HepG2 (cell line): ENCODE data around the gene PARP2. TPM values are rescaled to one million over a fixed set of nuclear protein-coding genes. Genes with fewer than 3 reads are reported as not detected.
A peak's percentile ranks its signal among the peaks of the same experiment; 100 is the strongest.

ENCODE experiments used
- AGO2 ChIP-seq: fragments of 200-400 bp; formaldehyde crosslinking; optimal IDR thresholded peaks from 2 replicates; pipeline ENCODE3; 2017; ENCODE audit warnings: mild to moderate bottlenecking, low read depth, low read length, moderate library complexity
- DDIT3 ChIP-seq: sonication (generic); formaldehyde crosslinking; IDR thresholded peaks from 2 replicates; pipeline ENCODE4 v1.4.0; 2020; ENCODE audit warnings: mild to moderate bottlenecking, missing genetic modification reagents
- E2F5 ChIP-seq: sonication (generic); formaldehyde crosslinking; conservative IDR thresholded peaks from 2 replicates; pipeline ENCODE4 v1.4.0; 2020; ENCODE audit warnings: missing genetic modification reagents
- GFI1 ChIP-seq: sonication (generic); formaldehyde crosslinking; IDR thresholded peaks from 2 replicates; pipeline ENCODE4 v1.5.0; 2020; ENCODE audit warnings: missing genetic modification reagents, mild to moderate bottlenecking, borderline replicate concordance
- KLF15 ChIP-seq: sonication (generic); formaldehyde crosslinking; IDR thresholded peaks from 2 replicates; pipeline ENCODE4 v1.8.1; 2023; ENCODE audit warnings: borderline replicate concordance, mild to moderate bottlenecking, inconsistent platforms, missing genetic modification reagents, mixed read lengths
- MLXIP ChIP-seq: sonication (generic); formaldehyde crosslinking; IDR thresholded peaks from 2 replicates; pipeline ENCODE4 v1.9.0; 2021; ENCODE audit warnings: missing genetic modification reagents, borderline replicate concordance
- POLR2AphosphoS5 ChIP-seq: IDR thresholded peaks from 2 replicates; pipeline ENCODE4 v1.6.1; 2012; ENCODE audit warnings: low read depth, low read length
- RCOR2 ChIP-seq: IDR thresholded peaks from 2 replicates; pipeline ENCODE4 v1.6.1; 2016; ENCODE audit warnings: missing biosample characterization, missing genetic modification reagents
- RORA ChIP-seq: sonication (generic); formaldehyde crosslinking; IDR thresholded peaks from 2 replicates; pipeline ENCODE4 v1.5.0; 2020; ENCODE audit warnings: mild to moderate bottlenecking, missing genetic modification reagents, moderate library complexity
- TCF12 ChIP-seq, 2 experiments: fragments of 450-650 bp in 1 of 2; sonication (generic) in 1 of 2; formaldehyde crosslinking in 1 of 2; IDR thresholded peaks; 2 replicates each; pipeline versions ENCODE4 v1.6.1 to v1.8.0; 2017 to 2022; ENCODE audit warnings: antibody characterized with exemption in 1 of 2, mild to moderate bottlenecking in 1 of 2, missing genetic modification reagents in 1 of 2, moderate library complexity in 1 of 2
- TCF7L2 ChIP-seq: IDR thresholded peaks from 2 replicates; pipeline ENCODE4 v1.6.1; 2011; ENCODE audit warnings: mild to moderate bottlenecking, low read depth, low read length, moderate library complexity
- ZBTB7B ChIP-seq: sonication (generic); formaldehyde crosslinking; IDR thresholded peaks from 2 replicates; pipeline ENCODE4 v1.4.0; 2020; ENCODE audit warnings: missing genetic modification reagents
- ZMYM3 ChIP-seq: sonication (generic); formaldehyde crosslinking; IDR thresholded peaks from 2 replicates; pipeline ENCODE4 v1.5.1; 2020; ENCODE audit warnings: mild to moderate bottlenecking, missing genetic modification reagents
- ZNF101 ChIP-seq: sonication (generic); formaldehyde crosslinking; IDR thresholded peaks from 2 replicates; pipeline ENCODE4 v1.4.0; 2020; ENCODE audit warnings: mild to moderate bottlenecking, low read depth, missing genetic modification reagents, borderline replicate concordance
- ZNF224 ChIP-seq: sonication (generic); formaldehyde crosslinking; IDR thresholded peaks from 2 replicates; pipeline ENCODE4 v1.5.0; 2020; ENCODE audit warnings: mild to moderate bottlenecking, missing genetic modification reagents
- ZNF235 ChIP-seq: sonication (generic); formaldehyde crosslinking; IDR thresholded peaks from 2 replicates; pipeline ENCODE4 v1.8.1; 2023; ENCODE audit warnings: mild to moderate bottlenecking, missing genetic modification reagents, borderline replicate concordance
- ZNF280D ChIP-seq: sonication (generic); formaldehyde crosslinking; IDR thresholded peaks from 2 replicates; pipeline ENCODE4 v1.5.1; 2020; ENCODE audit warnings: mild to moderate bottlenecking, missing genetic modification reagents
- ZNF354B ChIP-seq: sonication (generic); formaldehyde crosslinking; IDR thresholded peaks from 2 replicates; pipeline ENCODE4 v1.8.0; 2022; ENCODE audit warnings: mild to moderate bottlenecking, missing genetic modification reagents
- ZNF460 ChIP-seq: sonication (generic); formaldehyde crosslinking; IDR thresholded peaks from 2 replicates; pipeline ENCODE4 v1.5.1; 2020; ENCODE audit warnings: missing genetic modification reagents, mild to moderate bottlenecking, borderline replicate concordance
- ZNF572 ChIP-seq: sonication (generic); formaldehyde crosslinking; IDR thresholded peaks from 2 replicates; pipeline ENCODE4 v1.5.1; 2020; ENCODE audit warnings: mild to moderate bottlenecking, missing genetic modification reagents
- ZNF703 ChIP-seq: sonication (generic); formaldehyde crosslinking; IDR thresholded peaks from 2 replicates; pipeline ENCODE4 v1.5.1; 2020; ENCODE audit warnings: missing genetic modification reagents, mild to moderate bottlenecking, moderate library complexity, borderline replicate concordance
- ZNF746 ChIP-seq: sonication (generic); formaldehyde crosslinking; IDR thresholded peaks from 2 replicates; pipeline ENCODE4 v1.8.0; 2022; ENCODE audit warnings: mild to moderate bottlenecking, missing genetic modification reagents
- polyA plus RNA-seq, 8 experiments: library from polyadenylated mRNA; depleted of rRNA in 3 of 8; stranded (reverse) in 7 of 8; unstranded in 1 of 8; fragments of >200 nt; fragmentation: Illumina TruSeq in 4 of 8; extraction: Trizol in 4 of 8; gene quantifications; 2 replicates each; pipeline versions ENCODE4 v1.2.1 to v1.2.3, GENCODE V29; 2011 to 2016; ENCODE audit warnings: low read depth in 4 of 8, missing spikeins in 1 of 8, mixed read lengths in 1 of 8; ENCODE audit not compliant: insufficient read depth in 1 of 8
- total RNA-seq, 5 experiments: library from RNA; depleted of rRNA; stranded (reverse); fragments of >200 nt; fragmentation: Illumina TruSeq; extraction: Trizol; gene quantifications; 2 replicates each; pipeline ENCODE4 v1.2.3, GENCODE V29; 2016; ENCODE audit warnings: low read depth in 1 of 5

The PARP2 gene
- total and polyA plus RNA-seq, 2 of the 13 experiments (the other 11 are each of a cell fraction or from before 2014, with no cell fraction given) = 37.3 to 38.4 TPM

GRCh38 chr14:20343092-20343861 lies at the start of gene PARP2 (continued):
- TF ChIP-seq MLXIP (no peak), ZNF460 (CRISPR knock-in tag) (peak; percentile 11; the same call in 1 of the 2 replicates), POLR2AphosphoS5 (peak; percentile 97), ZMYM3 (CRISPR knock-in tag) (no peak; the same call in 1 of the 2 replicates), ZNF572 (CRISPR knock-in tag) (peak; percentile 90; the same call in 1 of the 2 replicates), TCF7L2 (no peak), ZNF224 (CRISPR knock-in tag) (peak; percentile 93), GFI1 (CRISPR knock-in tag) (peak; percentile 74), TCF12 (IDR thresholded peaks at IDR 0.05) (no peak), TCF12 (CRISPR knock-in tag; IDR thresholded peaks at IDR 0.05) (no peak; the same call in 1 of the 2 replicates), ZNF235 (CRISPR knock-in tag) (no peak; the same call in 1 of the 2 replicates), RCOR2 (CRISPR knock-in tag) (0 out of 2 replicates have a peak, but pooled peaks have one; percentile 28), DDIT3 (no peak), ZNF354B (CRISPR knock-in tag) (0 out of 2 replicates have a peak, but pooled peaks have one; percentile 79), AGO2 (no peak), E2F5 (CRISPR knock-in tag) (peak; percentile 95), ZNF280D (CRISPR knock-in tag) (0 out of 2 replicates have a peak, but pooled peaks have one; percentile 25), ZNF101 (CRISPR knock-in tag) (no peak; the same call in 1 of the 2 replicates), ZNF703 (CRISPR knock-in tag) (no peak), ZBTB7B (CRISPR knock-in tag) (peak; percentile 74), ZNF746 (CRISPR knock-in tag) (peak; percentile 66), KLF15 (CRISPR knock-in tag) (0 out of 2 replicates have a peak, but pooled peaks have one; percentile 13), RORA (CRISPR knock-in tag) (no peak)
